Right lobe of liver (tissue), 6 donors: ENCODE results near the gene C1orf116. TPM values are rescaled to one million over a fixed set of nuclear protein-coding genes. Genes with fewer than 3 reads are reported as not detected.

ENCODE experiments used
- ATAC-seq, 4 donors: fragments of 200-7000 bp; cut with Tn5 transposase; one replicate each; pipeline ENCODE4 v1.9.1; 2020; ENCODE audit warnings: mild to moderate bottlenecking in 4 of 4, moderate library complexity in 4 of 4
- DNase-seq, 3 donors: peaks; one replicate each; pipeline ENCODE4 v3.0.0-alpha.2; 2020
- H3K27ac ChIP-seq, 3 donors: fragments of 200-600 bp; one replicate each; pipeline ENCODE4 v1.8.0; 2022
- H3K27me3 ChIP-seq, 2 donors: fragments of 200-600 bp; one replicate each; pipeline ENCODE4 v1.8.0; 2022
- H3K36me3 ChIP-seq, 4 donors: fragments of 200-600 bp; sonication (generic) in 1 of 4; one replicate each; pipeline versions ENCODE4 v1.5.1 to v1.8.0; 2017 to 2022; ENCODE audit warnings: control low read depth in 1 of 4
- H3K4me1 ChIP-seq, 4 donors: fragments of 200-600 bp; sonication (generic) in 1 of 4; one replicate each; pipeline versions ENCODE4 v1.5.1 to v1.8.0; 2017 to 2022; ENCODE audit warnings: control low read depth in 1 of 4
- H3K4me3 ChIP-seq, 3 donors: fragments of 200-600 bp; one replicate each; pipeline ENCODE4 v1.8.0; 2022
- H3K9me3 ChIP-seq, 4 donors: fragments of 200-600 bp; sonication (generic) in 1 of 4; one replicate each; pipeline versions ENCODE4 v1.5.1 to v1.8.0; 2017 to 2022; ENCODE audit warnings: control low read depth in 1 of 4
- POLR2A ChIP-seq: fragments of 450-650 bp; IDR thresholded peaks from one replicate; pipeline ENCODE4 v1.6.1; 2017; ENCODE audit warnings: antibody characterized with exemption, mild to moderate bottlenecking
- WGBS: methylation state at CpG from one replicate; pipeline ENCODE4 v1.1.6; 2018; ENCODE audit warnings: low coverage, low lambda C conversion rate; ENCODE audit not compliant: insufficient coverage; ENCODE audit errors: missing lambda C conversion rate; 5-methylcytosine and 5-hydroxymethylcytosine counted together
- intact Hi-C, 2 donors: fragments of 100-400 bp; cut with DNase I; formaldehyde crosslinking; loops; one replicate each; pipeline versions ENCODE4 v1.11.2 to v1.14.1; 2022
- total RNA-seq, 6 experiments: library from RNA; depleted of rRNA in 2 of 6; stranded (reverse); fragments of >200 nt in 2 of 6; fragmentation: NEBNext Ultra II Directional in 3 of 6; extraction: Animal tissue kit (Norgen Biotek cat#: 25700) in 3 of 6; gene quantifications; one replicate each; pipeline versions ENCODE4 v1.1.0 to v1.2.4, GENCODE V29; 2016 to 2023
- TF ChIP-seq, protein P1 (sequence below), 4 donors: fragments of 200-600 bp in 3 of 4; fragments of 450-650 bp in 1 of 4; IDR thresholded peaks; one replicate each; pipeline versions ENCODE4 v1.5.1 to v1.8.0; 2016 to 2022; ENCODE audit warnings: antibody characterized with exemption in 4 of 4, mild to moderate bottlenecking in 2 of 4
- donor health status: DM: no; HTN: yes; CAD: no.
- donor health status: DM: no; HTN: no; CAD: no.
- donor health status: DM: no; HTN: no; CAD: no.
- donor health status: DM: no; HTN: yes; CAD: no.
- donor health status: DM: no; HTN: yes; CAD: no.

C1orf116 gene
- total RNA-seq, 6 experiments from 2014 or later = 0.27 to 0.68 (median 0.37) TPM

DNA sequence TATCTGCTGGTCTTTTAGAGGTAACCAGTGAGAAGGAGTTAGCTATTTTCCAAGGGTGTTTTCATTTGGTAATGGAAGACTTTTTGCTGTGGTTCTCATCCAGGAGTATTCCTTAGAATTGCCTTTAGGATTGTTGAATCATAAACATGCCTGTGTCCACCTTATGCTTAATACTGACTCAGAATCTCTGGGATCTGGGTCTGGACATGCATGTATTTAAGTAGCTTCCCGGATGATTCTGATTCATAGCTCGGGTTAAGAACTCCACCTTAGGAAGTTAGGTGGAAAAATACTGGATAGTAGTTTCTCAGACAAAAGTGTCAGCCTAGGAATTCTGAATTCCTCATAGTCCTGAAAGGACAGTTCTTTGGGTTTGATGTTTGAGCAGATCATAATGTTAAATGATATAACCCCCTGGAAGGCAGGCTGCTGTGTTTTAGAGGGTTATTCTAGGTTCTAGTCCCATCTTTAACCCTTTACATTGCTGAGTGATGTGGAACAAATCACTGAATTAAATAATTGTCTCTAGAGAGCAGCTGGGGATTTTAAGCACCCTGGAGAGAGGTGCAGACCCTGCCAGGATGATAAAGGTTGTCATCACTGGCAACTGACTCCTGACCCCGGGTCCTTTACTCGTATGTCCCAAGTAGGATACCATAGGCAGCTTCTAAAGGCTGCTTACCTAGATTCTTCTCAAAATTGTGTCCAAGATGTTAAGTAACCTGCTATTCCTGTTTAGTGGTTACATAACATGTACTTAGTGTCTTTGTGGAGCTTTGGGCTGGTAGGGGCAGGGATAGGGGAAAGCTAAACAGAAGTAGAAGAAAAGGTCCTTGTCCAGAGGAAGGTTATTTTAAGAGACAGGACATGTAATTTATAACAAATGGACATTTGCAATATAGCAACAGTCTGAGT lies 41.6 kb upstream of the C1orf116 start:
- ATAC-seq (no peak), DNase-seq (no peak)
- TF ChIP-seq POLR2A = no peak
- TF ChIP-seq, protein P1, sequence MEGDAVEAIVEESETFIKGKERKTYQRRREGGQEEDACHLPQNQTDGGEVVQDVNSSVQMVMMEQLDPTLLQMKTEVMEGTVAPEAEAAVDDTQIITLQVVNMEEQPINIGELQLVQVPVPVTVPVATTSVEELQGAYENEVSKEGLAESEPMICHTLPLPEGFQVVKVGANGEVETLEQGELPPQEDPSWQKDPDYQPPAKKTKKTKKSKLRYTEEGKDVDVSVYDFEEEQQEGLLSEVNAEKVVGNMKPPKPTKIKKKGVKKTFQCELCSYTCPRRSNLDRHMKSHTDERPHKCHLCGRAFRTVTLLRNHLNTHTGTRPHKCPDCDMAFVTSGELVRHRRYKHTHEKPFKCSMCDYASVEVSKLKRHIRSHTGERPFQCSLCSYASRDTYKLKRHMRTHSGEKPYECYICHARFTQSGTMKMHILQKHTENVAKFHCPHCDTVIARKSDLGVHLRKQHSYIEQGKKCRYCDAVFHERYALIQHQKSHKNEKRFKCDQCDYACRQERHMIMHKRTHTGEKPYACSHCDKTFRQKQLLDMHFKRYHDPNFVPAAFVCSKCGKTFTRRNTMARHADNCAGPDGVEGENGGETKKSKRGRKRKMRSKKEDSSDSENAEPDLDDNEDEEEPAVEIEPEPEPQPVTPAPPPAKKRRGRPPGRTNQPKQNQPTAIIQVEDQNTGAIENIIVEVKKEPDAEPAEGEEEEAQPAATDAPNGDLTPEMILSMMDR (IDR thresholded peaks at IDR 0.05) = no peak
- H3K36me3 ChIP-seq = peaks cover 0 to 6% (median under 1%) of the 10 kb centered on the region in 4 donors
- 58% methylated on average over 4 of the region's 4 CpGs for WGBS
- intact Hi-C loops = no loop called here
- H3K9me3 ChIP-seq = no peaks in the 10 kb centered on the region
- H3K27me3 ChIP-seq = no peaks in the 10 kb centered on the region
- peaks cover 0 to 11% (median 0%) of the 10 kb centered on the region in 4 donors for H3K4me1 ChIP-seq
- no peak overlapping the region for H3K27ac ChIP-seq
- no peak overlapping the region for H3K4me3 ChIP-seq

GRCh38 chr1:207072233-207072632 lies 39.7 kb upstream of the C1orf116 start:
- TF ChIP-seq, protein P1 (IDR thresholded peaks at IDR 0.05) = no peak
- no peak for TF ChIP-seq POLR2A
- Histone ChIP-seq H3K4me1 (peaks cover 0 to 2% (median 0%) of the 10 kb centered on the region in 4 donors), H3K4me3 (no peak overlapping the region), H3K27ac (no peak overlapping the region), H3K9me3 (no peaks in the 10 kb centered on the region), H3K27me3 (no peaks in the 10 kb centered on the region), H3K36me3 (peaks cover 0 to 15% (median under 1%) of the 10 kb centered on the region in 4 donors)
- intact Hi-C loops = no loop called here
- ATAC-seq (no peak), DNase-seq (no peak)
- WGBS = 44% methylated on average over 6 of the region's 8 CpGs

DNA sequence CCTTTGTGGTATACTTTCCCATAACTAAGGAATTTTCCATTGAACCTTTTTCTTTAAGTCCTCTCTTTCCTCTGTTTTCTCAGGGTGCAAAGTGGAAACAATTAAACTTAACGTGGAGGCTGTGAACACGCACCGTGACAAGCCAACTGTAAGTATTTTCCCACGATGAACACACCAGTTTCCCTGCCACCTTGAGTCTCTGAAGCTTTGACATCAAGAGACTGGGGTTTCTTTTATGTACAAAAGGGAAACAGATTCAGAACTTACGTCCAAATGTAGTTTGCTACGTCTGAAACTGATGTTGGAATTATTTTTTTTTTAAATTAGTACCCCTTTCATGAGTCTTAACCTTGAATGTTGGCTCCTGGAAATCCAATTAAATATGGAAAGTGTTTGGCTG lies 38.9 kb upstream of the C1orf116 start:
- TF ChIP-seq POLR2A = no peak
- TF ChIP-seq, protein P1 (IDR thresholded peaks at IDR 0.05) = no peak
- peaks cover 0 to 15% (median under 1%) of the 10 kb centered on the region in 4 donors for H3K36me3 ChIP-seq
- H3K9me3 ChIP-seq = no peaks in the 10 kb centered on the region
- H3K27me3 ChIP-seq = no peaks in the 10 kb centered on the region
- H3K4me3 ChIP-seq = no peak overlapping the region
- 88% methylated on average over 6 of the region's 6 CpGs for WGBS
- H3K27ac ChIP-seq = no peak overlapping the region
- H3K4me1 ChIP-seq = no peaks in the 10 kb centered on the region
- no peak for ATAC-seq
- intact Hi-C loops = no loop called here
- no peak for DNase-seq

DNA sequence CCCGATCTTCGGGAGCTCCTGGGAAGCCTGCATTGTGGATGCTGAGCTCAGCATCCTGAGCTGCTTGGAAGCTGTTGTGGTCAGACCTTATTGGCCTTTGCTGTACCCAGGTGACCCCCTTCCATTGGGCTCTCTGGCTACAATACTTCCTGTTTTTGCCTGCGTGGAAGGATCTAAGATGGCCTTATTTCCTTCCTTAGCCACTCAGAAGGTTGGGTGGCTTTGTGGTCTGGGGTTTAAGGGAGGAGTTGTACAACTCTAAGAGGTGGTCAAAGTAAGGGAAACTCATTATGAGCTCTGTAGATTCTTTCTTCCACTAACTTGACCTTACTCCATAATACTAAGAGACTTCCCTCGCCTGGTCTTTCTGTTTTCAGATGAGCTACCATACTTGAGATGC lies 38.3 kb upstream of the C1orf116 start:
- TF ChIP-seq POLR2A = no peak
- TF ChIP-seq, protein P1 (IDR thresholded peaks at IDR 0.05) = no peak
- Histone ChIP-seq H3K36me3 (peaks cover 0 to 19% (median under 1%) of the 10 kb centered on the region in 4 donors), H3K4me3 (no peak overlapping the region), H3K27ac (no peak overlapping the region), H3K9me3 (no peaks in the 10 kb centered on the region), H3K4me1 (no peaks in the 10 kb centered on the region), H3K27me3 (no peaks in the 10 kb centered on the region)
- peak in 3 of 4 donors; percentile 23 to 28 (median 24) for ATAC-seq
- intact Hi-C loops = no loop called here
- 59% methylated on average over 2 of the region's 4 CpGs for WGBS
- DNase-seq = no peak
